HepG2 (cell line): ENCODE results near the gene BCKDHB. TPM values are rescaled to one million over a fixed set of nuclear protein-coding genes. Genes with fewer than 3 reads are reported as not detected.

ENCODE experiments used
- ARHGAP35 ChIP-seq: sonication (generic); formaldehyde crosslinking; IDR thresholded peaks from 2 replicates; pipeline ENCODE4 v1.9.0; 2022; ENCODE audit warnings: mild to moderate bottlenecking, inconsistent platforms, moderate library complexity, missing genetic modification reagents, borderline replicate concordance
- BORCS8-MEF2B ChIP-seq: sonication (generic); formaldehyde crosslinking; IDR thresholded peaks from 2 replicates; pipeline ENCODE4 v1.8.0; 2022; ENCODE audit warnings: mild to moderate bottlenecking, missing genetic modification reagents
- CENPBD1 ChIP-seq: sonication (generic); formaldehyde crosslinking; IDR thresholded peaks from 2 replicates; pipeline ENCODE4 v1.8.0; 2022; ENCODE audit warnings: missing genetic modification reagents, low read depth, mild to moderate bottlenecking, borderline replicate concordance
- CREB1 ChIP-seq, 2 experiments: fragments of 450-650 bp in 1 of 2; IDR thresholded peaks; 2 replicates each; pipeline ENCODE4 v1.6.1; 2016 to 2017; ENCODE audit warnings: control low read depth in 1 of 2, mild to moderate bottlenecking in 1 of 2, missing compliant biosample characterization in 1 of 2, missing genetic modification characterization in 1 of 2
- GATAD1 ChIP-seq: IDR thresholded peaks from 2 replicates; pipeline ENCODE4 v1.6.1; 2016; ENCODE audit warnings: missing genetic modification reagents, missing compliant biosample characterization
- GLMP ChIP-seq: sonication (generic); formaldehyde crosslinking; IDR thresholded peaks from 2 replicates; pipeline ENCODE4 v1.9.0; 2021; ENCODE audit warnings: missing genetic modification reagents, mild to moderate bottlenecking, borderline replicate concordance
- HNF1B ChIP-seq: sonication (generic); formaldehyde crosslinking; IDR thresholded peaks from 2 replicates; pipeline ENCODE4 v1.5.1; 2020; ENCODE audit warnings: mild to moderate bottlenecking, moderate library complexity, missing genetic modification reagents
- NPAS2 ChIP-seq: sonication (generic); formaldehyde crosslinking; IDR thresholded peaks from 2 replicates; pipeline ENCODE4 v1.8.0; 2022; ENCODE audit warnings: mild to moderate bottlenecking, missing genetic modification reagents, borderline replicate concordance
- PHF20 ChIP-seq: sonication (generic); formaldehyde crosslinking; IDR thresholded peaks from 2 replicates; pipeline ENCODE4 v1.5.0; 2020; ENCODE audit warnings: mild to moderate bottlenecking, missing genetic modification reagents
- SMC3 ChIP-seq: IDR thresholded peaks from 2 replicates; pipeline ENCODE4 v1.6.1; 2011; ENCODE audit warnings: low read length, improper control_type of control experiment
- ZGPAT ChIP-seq: IDR thresholded peaks from 2 replicates; pipeline ENCODE4 v1.6.1; 2016; ENCODE audit warnings: mild to moderate bottlenecking
- ZNF3 ChIP-seq: IDR thresholded peaks from 2 replicates; pipeline ENCODE4 v1.7.0; 2017; ENCODE audit warnings: inconsistent platforms
- ZNF503 ChIP-seq: sonication (generic); formaldehyde crosslinking; IDR thresholded peaks from 2 replicates; pipeline ENCODE4 v1.4.0; 2020; ENCODE audit warnings: missing genetic modification reagents
- ZNF552 ChIP-seq: sonication (generic); formaldehyde crosslinking; IDR thresholded peaks from 2 replicates; pipeline ENCODE4 v1.9.0; 2022; ENCODE audit warnings: missing genetic modification reagents, mild to moderate bottlenecking, borderline replicate concordance
- ZNF557 ChIP-seq: sonication (generic); formaldehyde crosslinking; IDR thresholded peaks from 2 replicates; pipeline ENCODE4 v1.4.0; 2020; ENCODE audit warnings: missing genetic modification reagents
- ZNF580 ChIP-seq: IDR thresholded peaks from 2 replicates; pipeline ENCODE4 v1.6.1; 2016; ENCODE audit warnings: low read depth, borderline replicate concordance
- polyA plus RNA-seq, 8 experiments: library from polyadenylated mRNA; depleted of rRNA in 3 of 8; stranded (reverse) in 7 of 8; unstranded in 1 of 8; fragments of >200 nt; fragmentation: Illumina TruSeq in 4 of 8; extraction: Trizol in 4 of 8; gene quantifications; 2 replicates each; pipeline versions ENCODE4 v1.2.1 to v1.2.3, GENCODE V29; 2011 to 2016; ENCODE audit warnings: low read depth in 4 of 8, missing spikeins in 1 of 8, mixed read lengths in 1 of 8; ENCODE audit not compliant: insufficient read depth in 1 of 8
- total RNA-seq, 5 experiments: library from RNA; depleted of rRNA; stranded (reverse); fragments of >200 nt; fragmentation: Illumina TruSeq; extraction: Trizol; gene quantifications; 2 replicates each; pipeline ENCODE4 v1.2.3, GENCODE V29; 2016; ENCODE audit warnings: low read depth in 1 of 5
- TF ChIP-seq, protein P1 (sequence below): fragments of 450-650 bp; IDR thresholded peaks from 2 replicates; pipeline ENCODE4 v1.6.1; 2017; ENCODE audit warnings: mild to moderate bottlenecking

BCKDHB gene
- total and polyA plus RNA-seq, 2 of the 13 experiments (the other 11 are each of a cell fraction or from before 2014, with no cell fraction given), result 10.8 to 13.6 TPM

- peak; percentile 35; the same call in 1 of the 2 replicates for TF ChIP-seq ARHGAP35 (CRISPR knock-in tag)
- peak; percentile 76 for TF ChIP-seq GATAD1
- TF ChIP-seq HNF1B (CRISPR knock-in tag), result peak; percentile 71; the same call in 1 of the 2 replicates
- no peak; the same call in 1 of the 2 replicates for TF ChIP-seq ZNF580 (CRISPR knock-in tag)
- TF ChIP-seq ZNF557, result no peak
- no peak for TF ChIP-seq ZNF3 (CRISPR knock-in tag)
- peak; percentile 87 for TF ChIP-seq ZGPAT (CRISPR knock-in tag)
- TF ChIP-seq SMC3, result no peak
- 0 out of 2 replicates have a peak, but pooled peaks have one; percentile 46 for TF ChIP-seq ZNF503
- TF ChIP-seq, protein P1, sequence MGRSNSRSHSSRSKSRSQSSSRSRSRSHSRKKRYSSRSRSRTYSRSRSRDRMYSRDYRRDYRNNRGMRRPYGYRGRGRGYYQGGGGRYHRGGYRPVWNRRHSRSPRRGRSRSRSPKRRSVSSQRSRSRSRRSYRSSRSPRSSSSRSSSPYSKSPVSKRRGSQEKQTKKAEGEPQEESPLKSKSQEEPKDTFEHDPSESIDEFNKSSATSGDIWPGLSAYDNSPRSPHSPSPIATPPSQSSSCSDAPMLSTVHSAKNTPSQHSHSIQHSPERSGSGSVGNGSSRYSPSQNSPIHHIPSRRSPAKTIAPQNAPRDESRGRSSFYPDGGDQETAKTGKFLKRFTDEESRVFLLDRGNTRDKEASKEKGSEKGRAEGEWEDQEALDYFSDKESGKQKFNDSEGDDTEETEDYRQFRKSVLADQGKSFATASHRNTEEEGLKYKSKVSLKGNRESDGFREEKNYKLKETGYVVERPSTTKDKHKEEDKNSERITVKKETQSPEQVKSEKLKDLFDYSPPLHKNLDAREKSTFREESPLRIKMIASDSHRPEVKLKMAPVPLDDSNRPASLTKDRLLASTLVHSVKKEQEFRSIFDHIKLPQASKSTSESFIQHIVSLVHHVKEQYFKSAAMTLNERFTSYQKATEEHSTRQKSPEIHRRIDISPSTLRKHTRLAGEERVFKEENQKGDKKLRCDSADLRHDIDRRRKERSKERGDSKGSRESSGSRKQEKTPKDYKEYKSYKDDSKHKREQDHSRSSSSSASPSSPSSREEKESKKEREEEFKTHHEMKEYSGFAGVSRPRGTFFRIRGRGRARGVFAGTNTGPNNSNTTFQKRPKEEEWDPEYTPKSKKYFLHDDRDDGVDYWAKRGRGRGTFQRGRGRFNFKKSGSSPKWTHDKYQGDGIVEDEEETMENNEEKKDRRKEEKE, result no peak
- no peak for TF ChIP-seq CENPBD1
- TF ChIP-seq NPAS2 (CRISPR knock-in tag), result no peak
- TF ChIP-seq BORCS8-MEF2B, result peak; percentile 77; the same call in 1 of the 2 replicates
- no peak for TF ChIP-seq GLMP
- peak; percentile 78 for TF ChIP-seq CREB1 (IDR thresholded peaks at IDR 0.05)
- TF ChIP-seq CREB1 (CRISPR knock-in tag; IDR thresholded peaks at IDR 0.05), result peak; percentile 91
- no peak for TF ChIP-seq ZNF552 (CRISPR knock-in tag)
- TF ChIP-seq PHF20, result peak; percentile 69
Measured at GRCh38 chr6:80106418-80107235, at the start of gene BCKDHB (continued).
